K562 (cell line): ENCODE results near the gene NFE2. TPM values are rescaled to one million over a fixed set of nuclear protein-coding genes. Genes with fewer than 3 reads are reported as not detected.
A peak's percentile ranks its signal among the peaks of the same experiment; 100 is the strongest.

Experiments
- ARNT ChIP-seq, 2 experiments: fragments of 450-650 bp; IDR thresholded peaks; 2 replicates each; pipeline ENCODE4 v1.6.1; 2016; ENCODE audit warnings: mild to moderate bottlenecking in 1 of 2
- BRCA1 ChIP-seq, 2 experiments: fragments of 450-650 bp in 1 of 2; sonication (generic) in 1 of 2; formaldehyde crosslinking in 1 of 2; IDR thresholded peaks; 2 replicates each; pipeline versions ENCODE4 v1.5.0 to v1.6.1; 2017 to 2020; ENCODE audit warnings: mild to moderate bottlenecking in 1 of 2, missing genetic modification reagents in 1 of 2
- ELF1 ChIP-seq: fragments of 200-800 bp; sonication (Bioruptor generic); IDR thresholded peaks from 2 replicates; pipeline ENCODE4 v1.6.1; 2016; ENCODE audit warnings: missing genetic modification characterization, missing compliant biosample characterization
- ETV1 ChIP-seq: fragments of 450-650 bp; conservative IDR thresholded peaks from 2 replicates; pipeline ENCODE4 v1.6.1; 2016; ENCODE audit warnings: missing genetic modification characterization, control low read depth, low read depth, missing compliant biosample characterization
- FOXK2 ChIP-seq, 2 experiments: fragments of 450-650 bp; IDR thresholded peaks in 1 of 2; conservative IDR thresholded peaks in 1 of 2; 2 replicates each; pipeline ENCODE4 v1.6.1; 2016; ENCODE audit warnings: low read depth in 2 of 2, mild to moderate bottlenecking in 1 of 2
- FOXM1 ChIP-seq, 2 experiments: fragments of 450-650 bp in 1 of 2; sonication (generic) in 1 of 2; formaldehyde crosslinking in 1 of 2; IDR thresholded peaks; 2 replicates each; pipeline versions ENCODE4 v1.6.1 to v1.9.0; 2017 to 2022; ENCODE audit warnings: low read depth in 2 of 2, mild to moderate bottlenecking in 2 of 2, missing genetic modification reagents in 1 of 2, moderate library complexity in 1 of 2
- HNRNPH1 ChIP-seq: fragments of 200-400 bp; formaldehyde crosslinking; optimal IDR thresholded peaks from 2 replicates; pipeline ENCODE3; 2017; ENCODE audit warnings: low read depth, mild to moderate bottlenecking, low read length, moderate library complexity
- PCBP1 ChIP-seq: fragments of 200-400 bp; formaldehyde crosslinking; IDR thresholded peaks from 2 replicates; pipeline ENCODE4 v1.6.1; 2018; ENCODE audit warnings: mild to moderate bottlenecking, low read depth, low read length; ENCODE audit not compliant: poor library complexity, severe bottlenecking
- POLR2G ChIP-seq: fragments of 200-400 bp; formaldehyde crosslinking; IDR thresholded peaks from 2 replicates; pipeline ENCODE4 v1.6.1; 2017; ENCODE audit warnings: low read depth, mild to moderate bottlenecking, antibody characterized with exemption, low read length, moderate library complexity
- SNRNP70 ChIP-seq: fragments of 200-400 bp; formaldehyde crosslinking; optimal IDR thresholded peaks from 2 replicates; pipeline ENCODE3; 2017; ENCODE audit warnings: low read depth, low read length
- SRSF9 ChIP-seq: fragments of 200-400 bp; formaldehyde crosslinking; IDR thresholded peaks from 2 replicates; pipeline ENCODE4 v1.6.1; 2017; ENCODE audit warnings: low read depth, low read length, borderline replicate concordance
- ZBTB7A ChIP-seq: IDR thresholded peaks from 2 replicates; pipeline ENCODE4 v1.6.1; 2011; ENCODE audit warnings: low read depth, mild to moderate bottlenecking, low read length, moderate library complexity, borderline replicate concordance; ENCODE audit not compliant: control insufficient read depth
- ZBTB8A ChIP-seq: fragments of 450-650 bp; IDR thresholded peaks from 2 replicates; pipeline ENCODE4 v1.6.1; 2018; ENCODE audit warnings: mild to moderate bottlenecking, moderate library complexity; ENCODE audit not compliant: partially characterized antibody
- ZC3H11A ChIP-seq: IDR thresholded peaks from 2 replicates; pipeline ENCODE4 v1.6.1; 2012; ENCODE audit warnings: low read depth, low read length, improper control_type of control experiment
- ZNF146 ChIP-seq: IDR thresholded peaks from one replicate; pipeline ENCODE4 v1.6.1; 2018; ENCODE audit warnings: missing compliant biosample characterization; ENCODE audit not compliant: unreplicated experiment
- polyA plus RNA-seq, 8 experiments: library from polyadenylated mRNA; depleted of rRNA in 4 of 8; stranded (reverse) in 5 of 8; unstranded in 3 of 8; fragments of >200 nt; fragmentation: Nextera tagmentation in 2 of 8; fragmentation: Illumina TruSeq in 1 of 8; extraction: Ambion mirVana in 2 of 8; extraction: Trizol in 1 of 8; gene quantifications; 2 replicates each; pipeline versions ENCODE4 v1.2.1 to v1.2.3, GENCODE V29; 2011 to 2014; ENCODE audit warnings: inconsistent platforms in 1 of 8, missing spikeins in 1 of 8
- total RNA-seq, 7 experiments: library from RNA; depleted of rRNA in 6 of 7; stranded (reverse); fragments of >200 nt in 6 of 7; fragmentation: Illumina TruSeq in 2 of 7; extraction: Trizol in 2 of 7; gene quantifications; 2 replicates each; pipeline versions ENCODE4 v1.2.1 to v1.2.3, GENCODE V29; 2011 to 2021; ENCODE audit warnings: low replicate concordance in 1 of 7
- TF ChIP-seq, protein P1 (sequence below): fragments of 450-650 bp; formaldehyde crosslinking; IDR thresholded peaks from 2 replicates; pipeline ENCODE4 v1.4.0; 2020; ENCODE audit warnings: mild to moderate bottlenecking, moderate library complexity
- TF ChIP-seq, protein P2 (sequence below): fragments of 250-450 bp; sonication (Bioruptor Pico); IDR thresholded peaks from 2 replicates; pipeline ENCODE4 v1.4.0; 2020; ENCODE audit warnings: mild to moderate bottlenecking, moderate library complexity
- TF ChIP-seq, protein P3 (sequence below): IDR thresholded peaks from 2 replicates; pipeline ENCODE4 v1.6.1; 2016; ENCODE audit warnings: missing genetic modification characterization, missing compliant biosample characterization

The NFE2 gene
- total and polyA plus RNA-seq, 9 of the 15 experiments (the other 6 are each of a cell fraction or from before 2014, with no cell fraction given), result 12.3 to 282 (median 208) TPM

DNA sequence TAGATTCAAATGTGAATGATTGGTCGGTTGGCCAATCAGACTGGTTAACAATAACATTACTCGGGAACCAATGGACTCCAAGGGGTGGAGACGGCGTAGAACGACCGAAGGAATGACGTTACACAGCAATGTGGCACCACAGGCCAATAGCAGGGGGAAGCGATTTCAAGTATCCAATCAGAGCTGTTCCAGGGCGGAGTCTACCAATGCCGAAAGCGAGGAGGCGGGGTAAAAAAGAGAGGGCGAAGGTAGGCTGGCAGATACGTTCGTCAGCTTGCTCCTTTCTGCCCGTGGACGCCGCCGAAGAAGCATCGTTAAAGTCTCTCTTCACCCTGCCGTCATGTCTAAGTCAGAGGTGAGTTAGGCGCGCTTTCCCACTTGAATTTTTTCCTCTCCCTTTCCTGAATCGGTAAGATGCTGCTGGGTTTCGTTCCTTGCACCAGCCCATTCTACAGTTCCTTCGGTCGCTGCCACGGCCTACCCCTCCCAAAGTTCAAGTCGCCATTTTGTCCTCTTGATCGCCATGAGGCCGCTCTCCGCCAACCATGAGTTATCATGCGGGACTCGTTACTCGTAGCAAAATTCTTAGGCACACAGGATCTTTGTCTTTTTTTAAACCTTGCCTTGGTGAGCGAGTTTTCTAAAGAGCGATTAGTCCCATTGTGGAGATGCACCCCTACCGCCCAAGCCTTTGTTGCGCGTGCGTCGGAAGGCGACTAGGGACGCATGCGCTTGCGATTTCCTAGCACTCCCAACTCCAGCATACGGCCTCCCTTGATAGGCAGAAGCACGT lies 20.2 kb downstream of the NFE2 start, which contains the start of gene HNRNPA1 (continued):
- TF ChIP-seq, protein P1, sequence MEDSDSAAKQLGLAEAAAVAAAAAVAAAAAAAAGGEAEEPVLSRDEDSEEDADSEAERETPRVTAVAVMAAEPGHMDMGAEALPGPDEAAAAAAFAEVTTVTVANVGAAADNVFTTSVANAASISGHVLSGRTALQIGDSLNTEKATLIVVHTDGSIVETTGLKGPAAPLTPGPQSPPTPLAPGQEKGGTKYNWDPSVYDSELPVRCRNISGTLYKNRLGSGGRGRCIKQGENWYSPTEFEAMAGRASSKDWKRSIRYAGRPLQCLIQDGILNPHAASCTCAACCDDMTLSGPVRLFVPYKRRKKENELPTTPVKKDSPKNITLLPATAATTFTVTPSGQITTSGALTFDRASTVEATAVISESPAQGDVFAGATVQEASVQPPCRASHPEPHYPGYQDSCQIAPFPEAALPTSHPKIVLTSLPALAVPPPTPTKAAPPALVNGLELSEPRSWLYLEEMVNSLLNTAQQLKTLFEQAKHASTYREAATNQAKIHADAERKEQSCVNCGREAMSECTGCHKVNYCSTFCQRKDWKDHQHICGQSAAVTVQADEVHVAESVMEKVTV, result no peak
- TF ChIP-seq PCBP1 (no peak), ZBTB7A (no peak), SNRNP70 (no peak), ZNF146 (CRISPR knock-in tag) (no peak), ARNT (IDR thresholded peaks at IDR 0.05) (peak in 1 of 2 experiments; percentile 60; a peak in 2 of 4 replicates), POLR2G (peak; percentile 81), HNRNPH1 (no peak), ZC3H11A (no peak), FOXM1 (IDR thresholded peaks at IDR 0.05; ENCODE audit: low read depth) (peak; percentile 91), FOXM1 (CRISPR knock-in tag; IDR thresholded peaks at IDR 0.05; ENCODE audit: low read depth) (peak; percentile 65), ELF1 (tag) (no peak), ZBTB8A (no peak), BRCA1 (IDR thresholded peaks at IDR 0.05) (no peak), BRCA1 (CRISPR knock-in tag; IDR thresholded peaks at IDR 0.05) (no peak), FOXK2 (conservative IDR thresholded peaks at IDR 0.05 in 1 of 2, IDR thresholded peaks at IDR 0.05 in 1 of 2; ENCODE audit: low read depth in 2 of 2) (peak in 1 of 2 experiments; percentile 4; a peak in 1 of 4 replicates), ETV1 (peak; percentile 17; the same call in 1 of the 2 replicates), SRSF9 (no peak)
- TF ChIP-seq, protein P2, sequence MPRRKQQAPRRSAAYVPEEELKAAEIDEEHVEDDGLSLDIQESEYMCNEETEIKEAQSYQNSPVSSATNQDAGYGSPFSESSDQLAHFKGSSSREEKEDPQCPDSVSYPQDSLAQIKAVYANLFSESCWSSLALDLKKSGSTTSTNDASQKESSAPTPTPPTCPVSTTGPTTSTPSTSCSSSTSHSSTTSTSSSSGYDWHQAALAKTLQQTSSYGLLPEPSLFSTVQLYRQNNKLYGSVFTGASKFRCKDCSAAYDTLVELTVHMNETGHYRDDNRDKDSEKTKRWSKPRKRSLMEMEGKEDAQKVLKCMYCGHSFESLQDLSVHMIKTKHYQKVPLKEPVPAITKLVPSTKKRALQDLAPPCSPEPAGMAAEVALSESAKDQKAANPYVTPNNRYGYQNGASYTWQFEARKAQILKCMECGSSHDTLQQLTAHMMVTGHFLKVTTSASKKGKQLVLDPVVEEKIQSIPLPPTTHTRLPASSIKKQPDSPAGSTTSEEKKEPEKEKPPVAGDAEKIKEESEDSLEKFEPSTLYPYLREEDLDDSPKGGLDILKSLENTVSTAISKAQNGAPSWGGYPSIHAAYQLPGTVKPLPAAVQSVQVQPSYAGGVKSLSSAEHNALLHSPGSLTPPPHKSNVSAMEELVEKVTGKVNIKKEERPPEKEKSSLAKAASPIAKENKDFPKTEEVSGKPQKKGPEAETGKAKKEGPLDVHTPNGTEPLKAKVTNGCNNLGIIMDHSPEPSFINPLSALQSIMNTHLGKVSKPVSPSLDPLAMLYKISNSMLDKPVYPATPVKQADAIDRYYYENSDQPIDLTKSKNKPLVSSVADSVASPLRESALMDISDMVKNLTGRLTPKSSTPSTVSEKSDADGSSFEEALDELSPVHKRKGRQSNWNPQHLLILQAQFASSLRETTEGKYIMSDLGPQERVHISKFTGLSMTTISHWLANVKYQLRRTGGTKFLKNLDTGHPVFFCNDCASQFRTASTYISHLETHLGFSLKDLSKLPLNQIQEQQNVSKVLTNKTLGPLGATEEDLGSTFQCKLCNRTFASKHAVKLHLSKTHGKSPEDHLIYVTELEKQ (CRISPR knock-in tag), result no peak
- TF ChIP-seq, protein P3, sequence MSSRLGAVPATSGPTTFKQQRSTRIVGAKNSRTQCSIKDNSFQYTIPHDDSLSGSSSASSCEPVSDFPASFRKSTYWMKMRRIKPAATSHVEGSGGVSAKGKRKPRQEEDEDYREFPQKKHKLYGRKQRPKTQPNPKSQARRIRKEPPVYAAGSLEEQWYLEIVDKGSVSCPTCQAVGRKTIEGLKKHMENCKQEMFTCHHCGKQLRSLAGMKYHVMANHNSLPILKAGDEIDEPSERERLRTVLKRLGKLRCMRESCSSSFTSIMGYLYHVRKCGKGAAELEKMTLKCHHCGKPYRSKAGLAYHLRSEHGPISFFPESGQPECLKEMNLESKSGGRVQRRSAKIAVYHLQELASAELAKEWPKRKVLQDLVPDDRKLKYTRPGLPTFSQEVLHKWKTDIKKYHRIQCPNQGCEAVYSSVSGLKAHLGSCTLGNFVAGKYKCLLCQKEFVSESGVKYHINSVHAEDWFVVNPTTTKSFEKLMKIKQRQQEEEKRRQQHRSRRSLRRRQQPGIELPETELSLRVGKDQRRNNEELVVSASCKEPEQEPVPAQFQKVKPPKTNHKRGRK (tag), result no peak
